SU-DHL-6 (cell line): ENCODE results near the gene URAD.

Source experiments
- H2AFZ ChIP-seq: fragments of 200-600 bp; sonication (generic); 2 replicates; pipeline ENCODE4 v1.6.1; 2014; ENCODE audit warnings: low read depth, mild to moderate bottlenecking, moderate library complexity, mixed read lengths, antibody characterized with exemption, low read length; ENCODE audit not compliant: severe bottlenecking
- H3F3A ChIP-seq: fragments of 200-600 bp; shearing (Covaris generic); 2 replicates; pipeline ENCODE4 v1.6.0; 2016; ENCODE audit warnings: antibody characterized with exemption, mild to moderate bottlenecking; ENCODE audit not compliant: insufficient read depth
- H3K27ac ChIP-seq: fragments of 200-600 bp; sonication (generic); 2 replicates; pipeline ENCODE4 v1.5.1; 2016; ENCODE audit warnings: low read depth, mild to moderate bottlenecking, low read length, moderate library complexity, mixed read lengths
- H3K27me3 ChIP-seq: fragments of 200-600 bp; sonication (generic), shearing (Covaris generic); 2 replicates; pipeline ENCODE4 v1.6.0; 2014; ENCODE audit warnings: mild to moderate bottlenecking, low read length
- H3K36me3 ChIP-seq: fragments of 200-600 bp; sonication (generic); 2 replicates; pipeline ENCODE4 v1.6.1; 2014; ENCODE audit warnings: mild to moderate bottlenecking, low read length, mixed read lengths
- H3K4me2 ChIP-seq: fragments of 300-600, 200-600 bp; shearing (Covaris generic), sonication (generic); 2 replicates; pipeline ENCODE4 v1.6.0; 2014; ENCODE audit warnings: low read length, low read depth, mild to moderate bottlenecking; ENCODE audit not compliant: poor library complexity, severe bottlenecking
- H3K4me3 ChIP-seq: fragments of 200-600 bp; sonication (generic); 2 replicates; pipeline ENCODE4 v1.5.1; 2014; ENCODE audit warnings: antibody characterized with exemption, low read length, mild to moderate bottlenecking, mixed read lengths; ENCODE audit not compliant: insufficient read depth, poor library complexity, severe bottlenecking
- H3K79me2 ChIP-seq: fragments of 200-600 bp; sonication (generic); 2 replicates; pipeline ENCODE4 v1.6.1; 2014; ENCODE audit warnings: mild to moderate bottlenecking, low read length, moderate library complexity; ENCODE audit not compliant: insufficient read depth
- H3K9ac ChIP-seq: fragments of 200-600 bp; sonication (generic); 2 replicates; pipeline ENCODE4 v1.7.0; 2014; ENCODE audit warnings: mild to moderate bottlenecking, low read length
- H3K9me2 ChIP-seq: fragments of 200-600 bp; sonication (generic); replicated peaks from 2 replicates; pipeline ENCODE4 v1.6.1; 2014; ENCODE audit warnings: low read length; ENCODE audit not compliant: insufficient read depth
- H3K9me3 ChIP-seq: fragments of 200-600 bp; sonication (generic); 2 replicates; pipeline ENCODE4 v1.6.1; 2014; ENCODE audit warnings: low read length, mixed read lengths; ENCODE audit not compliant: insufficient read depth
- H4K20me1 ChIP-seq: fragments of 200-600 bp; sonication (generic); 2 replicates; pipeline ENCODE4 v1.6.1; 2014; ENCODE audit warnings: low read depth, mild to moderate bottlenecking, antibody characterized with exemption, low read length, moderate library complexity, mixed read lengths
- EZH2phosphoT487 ChIP-seq: fragments of 200-600 bp; sonication (generic), shearing (Covaris generic); conservative IDR thresholded peaks from 2 replicates; pipeline ENCODE4 v1.6.1; 2018; ENCODE audit warnings: mild to moderate bottlenecking, antibody characterized with exemption, low read length, moderate library complexity, mixed read lengths
- TF ChIP-seq, protein P1 (sequence below): fragments of 200-600 bp; sonication (generic); IDR thresholded peaks from one replicate; pipeline ENCODE4 v1.5.1; 2017; ENCODE audit warnings: antibody characterized with exemption, mild to moderate bottlenecking, low read length, moderate library complexity; ENCODE audit not compliant: insufficient read depth, poor library complexity, severe bottlenecking

Gene URAD

GRCh38 chr13:28022848-28023518 is 34.5 kb upstream of the URAD start:
- H3F3A ChIP-seq, result no peaks in the 10 kb centered on the region
- no peak for TF ChIP-seq EZH2phosphoT487
- TF ChIP-seq, protein P1, sequence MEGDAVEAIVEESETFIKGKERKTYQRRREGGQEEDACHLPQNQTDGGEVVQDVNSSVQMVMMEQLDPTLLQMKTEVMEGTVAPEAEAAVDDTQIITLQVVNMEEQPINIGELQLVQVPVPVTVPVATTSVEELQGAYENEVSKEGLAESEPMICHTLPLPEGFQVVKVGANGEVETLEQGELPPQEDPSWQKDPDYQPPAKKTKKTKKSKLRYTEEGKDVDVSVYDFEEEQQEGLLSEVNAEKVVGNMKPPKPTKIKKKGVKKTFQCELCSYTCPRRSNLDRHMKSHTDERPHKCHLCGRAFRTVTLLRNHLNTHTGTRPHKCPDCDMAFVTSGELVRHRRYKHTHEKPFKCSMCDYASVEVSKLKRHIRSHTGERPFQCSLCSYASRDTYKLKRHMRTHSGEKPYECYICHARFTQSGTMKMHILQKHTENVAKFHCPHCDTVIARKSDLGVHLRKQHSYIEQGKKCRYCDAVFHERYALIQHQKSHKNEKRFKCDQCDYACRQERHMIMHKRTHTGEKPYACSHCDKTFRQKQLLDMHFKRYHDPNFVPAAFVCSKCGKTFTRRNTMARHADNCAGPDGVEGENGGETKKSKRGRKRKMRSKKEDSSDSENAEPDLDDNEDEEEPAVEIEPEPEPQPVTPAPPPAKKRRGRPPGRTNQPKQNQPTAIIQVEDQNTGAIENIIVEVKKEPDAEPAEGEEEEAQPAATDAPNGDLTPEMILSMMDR, result no peak
- no peak overlapping the region for H2AFZ ChIP-seq
- H3K4me3 ChIP-seq, result no peak overlapping the region
- H3K9ac ChIP-seq, result no peak overlapping the region
- H3K4me2 ChIP-seq, result no peak overlapping the region
- H3K27ac ChIP-seq, result no peak overlapping the region
- no peaks in the 10 kb centered on the region for H3K9me2 ChIP-seq
- H3K36me3 ChIP-seq, result no peaks in the 10 kb centered on the region
- H3K79me2 ChIP-seq, result no peaks in the 10 kb centered on the region
- H3K9me3 ChIP-seq, result no peaks in the 10 kb centered on the region
- H3K27me3 ChIP-seq, result no peaks in the 10 kb centered on the region
- no peaks in the 10 kb centered on the region for H4K20me1 ChIP-seq

- Histone ChIP-seq H3K27me3 (no peaks in the 10 kb centered on the region), H3K9me3 (no peaks in the 10 kb centered on the region), H3F3A (no peaks in the 10 kb centered on the region), H3K4me3 (no peak overlapping the region), H3K79me2 (no peaks in the 10 kb centered on the region), H2AFZ (no peak overlapping the region), H3K9ac (no peak overlapping the region), H3K9me2 (no peaks in the 10 kb centered on the region), H4K20me1 (no peaks in the 10 kb centered on the region), H3K36me3 (no peaks in the 10 kb centered on the region), H3K4me2 (no peak overlapping the region), H3K27ac (no peak overlapping the region)
- TF ChIP-seq, protein P1, result no peak
- TF ChIP-seq EZH2phosphoT487, result no peak
These were observed 25.8 kb upstream of the URAD start for GRCh38 chr13:28014301-28014700.

DNA sequence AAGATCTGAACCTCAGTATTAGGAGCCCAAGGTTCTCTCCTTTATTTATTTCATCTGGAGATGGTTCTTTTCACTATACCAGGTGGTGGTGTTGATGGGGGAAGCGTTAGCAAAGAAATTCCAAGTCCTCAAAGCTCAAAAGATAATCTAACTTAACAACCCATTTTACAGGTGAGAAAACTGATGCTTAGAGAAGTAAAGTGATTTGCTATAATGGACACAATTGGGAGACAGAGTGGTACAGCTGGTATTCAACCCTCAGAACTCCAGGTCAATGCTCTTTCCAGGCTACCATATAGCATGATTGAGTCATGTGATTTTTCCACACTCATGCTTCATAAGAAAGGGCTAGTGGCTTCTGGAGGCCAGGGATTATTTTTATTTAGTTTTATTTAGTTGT is 25.0 kb upstream of the URAD start:
- TF ChIP-seq, protein P1, result no peak
- TF ChIP-seq EZH2phosphoT487, result no peak
- no peak overlapping the region for H3K9ac ChIP-seq
- no peaks in the 10 kb centered on the region for H3K27me3 ChIP-seq
- no peak overlapping the region for H3K27ac ChIP-seq
- no peaks in the 10 kb centered on the region for H3K9me3 ChIP-seq
- no peaks in the 10 kb centered on the region for H3K9me2 ChIP-seq
- peak overlapping the region; percentile 27 for H2AFZ ChIP-seq
- H3K4me2 ChIP-seq, result no peak overlapping the region
- H3K79me2 ChIP-seq, result no peaks in the 10 kb centered on the region
- H3K4me3 ChIP-seq, result no peak overlapping the region
- H4K20me1 ChIP-seq, result no peaks in the 10 kb centered on the region
- H3K36me3 ChIP-seq, result no peaks in the 10 kb centered on the region
- no peaks in the 10 kb centered on the region for H3F3A ChIP-seq
